Limb (tissue), 2 donors: ENCODE results near the gene UQCC2.

Source experiments
- DNase-seq, 2 donors: peaks; one replicate each; pipeline ENCODE4 v3.0.0-alpha.2; 2016; ENCODE audit errors: extremely low spot score in 2 of 2

Gene UQCC2

DNA sequence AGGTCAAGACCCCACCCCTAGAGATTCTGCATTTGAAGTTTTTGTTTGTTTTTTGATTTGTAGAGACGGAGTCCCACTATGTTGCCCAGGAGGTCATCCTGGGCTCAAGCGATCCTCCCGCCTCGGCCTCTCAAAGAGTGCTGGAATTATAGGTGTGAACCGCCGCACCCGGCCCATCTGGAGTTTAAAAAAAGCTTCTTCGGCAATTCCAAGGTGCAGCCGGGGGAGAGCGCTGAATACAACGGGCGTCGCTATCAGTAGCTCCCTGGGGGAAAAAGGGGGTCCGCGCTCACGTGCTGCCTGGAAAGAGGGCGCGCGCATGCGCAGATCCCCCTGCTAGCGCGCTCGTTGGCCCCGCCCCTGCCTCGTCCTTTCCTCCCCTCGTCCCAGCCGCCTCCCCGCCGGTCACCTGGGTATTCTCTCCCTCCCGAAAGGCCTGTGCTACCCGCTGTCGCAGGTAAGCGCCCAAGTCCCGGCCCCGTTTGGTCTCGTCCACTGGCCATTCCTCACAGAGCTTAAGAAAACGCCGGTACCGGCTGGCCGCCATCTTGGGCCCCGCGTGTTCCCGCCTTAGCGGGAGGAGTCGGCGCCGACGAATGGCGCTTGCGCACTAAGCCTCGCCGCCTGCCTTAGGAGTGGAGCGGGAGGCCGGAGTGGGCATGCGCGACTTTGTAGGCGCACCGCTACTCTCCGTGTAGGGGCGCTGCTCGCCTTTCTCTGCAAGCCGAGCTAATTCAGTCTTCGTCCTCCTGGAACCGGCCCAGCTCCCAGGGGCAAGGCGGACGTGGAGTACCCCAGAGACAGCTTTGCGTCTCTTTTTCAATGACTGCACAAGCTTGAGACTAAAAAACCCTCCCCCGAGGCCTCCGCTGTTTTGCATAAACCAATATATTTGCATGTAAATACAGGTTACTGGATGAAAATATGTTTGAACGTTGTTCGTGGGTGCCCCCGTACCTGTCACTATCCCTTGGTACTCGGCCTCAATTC, at the start of gene UQCC2:
Gene UQCC2, minus strand, starts transcription at position 561 of the 990 bp plus-strand sequence. Its CDS starts 14 bp downstream, at position 547.
- DNase-seq, result peak; percentile 97 to 98

DNA sequence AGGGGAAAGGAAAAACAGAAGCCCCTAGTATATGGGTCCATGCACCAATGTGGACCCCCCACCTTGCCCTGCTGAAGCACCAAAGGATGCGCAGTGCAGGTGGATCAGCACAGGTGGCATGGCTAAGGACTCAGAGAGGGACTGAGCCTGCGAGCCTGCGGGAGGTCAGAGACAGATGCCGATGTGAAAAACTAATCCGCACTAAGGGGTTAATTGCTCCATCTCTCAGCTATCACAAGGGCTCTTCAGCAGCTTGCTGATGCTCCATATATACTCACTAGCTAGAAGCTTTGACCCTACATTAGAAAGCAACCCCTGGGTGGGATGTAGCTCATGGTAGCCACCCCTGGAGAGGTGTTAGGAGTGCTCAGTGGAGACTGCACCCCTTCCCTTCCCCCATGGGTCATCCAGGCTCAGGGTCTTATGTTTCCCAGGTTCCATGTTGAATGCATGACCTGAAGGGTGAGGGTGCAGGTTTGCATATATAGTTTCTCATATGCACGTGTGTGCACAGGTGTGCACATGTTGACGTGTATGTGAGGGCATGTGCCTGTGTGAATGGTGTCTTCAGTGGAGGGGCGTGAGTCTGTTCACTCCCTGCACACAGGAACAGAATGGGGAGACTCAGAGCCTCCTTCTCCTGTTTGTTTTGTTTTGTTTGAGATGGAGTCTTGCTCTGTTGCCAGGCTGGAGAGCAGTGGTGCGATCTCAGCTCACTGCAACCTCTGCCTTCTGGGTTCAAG, 48.6 kb upstream of the UQCC2 start:
- no peak for DNase-seq

DNA sequence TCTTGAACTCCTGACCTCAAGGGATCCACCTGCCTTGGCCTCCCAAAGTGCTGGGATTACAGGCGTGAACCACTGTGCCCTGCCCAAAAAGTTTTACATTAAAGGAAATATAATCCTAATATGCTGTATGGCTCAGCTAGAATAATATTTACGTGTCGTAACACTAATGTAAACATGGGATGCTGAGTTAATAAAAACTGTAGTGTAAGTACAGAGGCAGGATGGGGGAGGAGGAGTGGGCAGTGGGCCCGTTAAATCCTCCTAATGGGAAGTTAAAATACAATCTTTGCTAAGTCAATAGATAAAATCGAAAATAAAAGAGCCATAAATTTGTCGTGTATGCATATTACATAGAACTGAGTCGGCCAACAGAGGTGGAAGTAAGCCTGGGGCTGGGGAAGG, 47.3 kb upstream of the UQCC2 start:
- no peak for DNase-seq

DNA sequence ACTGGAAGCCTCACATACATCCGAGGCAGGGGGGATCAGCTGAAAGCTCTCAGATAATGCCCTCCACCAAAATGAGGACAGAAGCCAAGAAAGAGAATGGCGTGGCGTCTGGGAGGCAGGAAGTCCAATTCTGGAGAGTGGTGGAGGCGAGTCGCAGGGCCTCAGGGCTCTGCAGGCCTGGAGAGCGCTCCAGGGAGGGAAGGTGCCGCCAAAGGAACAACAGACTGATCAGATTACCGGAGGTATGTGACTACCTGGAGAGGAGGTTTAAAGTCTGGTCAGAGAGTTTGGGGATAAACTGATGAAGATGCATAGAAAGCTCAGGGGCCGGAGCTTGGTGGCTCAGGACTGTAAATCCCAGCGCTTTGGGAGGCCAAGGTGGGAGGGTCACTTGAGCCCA, 46.4 kb upstream of the UQCC2 start:
- DNase-seq, result no peak

DNA sequence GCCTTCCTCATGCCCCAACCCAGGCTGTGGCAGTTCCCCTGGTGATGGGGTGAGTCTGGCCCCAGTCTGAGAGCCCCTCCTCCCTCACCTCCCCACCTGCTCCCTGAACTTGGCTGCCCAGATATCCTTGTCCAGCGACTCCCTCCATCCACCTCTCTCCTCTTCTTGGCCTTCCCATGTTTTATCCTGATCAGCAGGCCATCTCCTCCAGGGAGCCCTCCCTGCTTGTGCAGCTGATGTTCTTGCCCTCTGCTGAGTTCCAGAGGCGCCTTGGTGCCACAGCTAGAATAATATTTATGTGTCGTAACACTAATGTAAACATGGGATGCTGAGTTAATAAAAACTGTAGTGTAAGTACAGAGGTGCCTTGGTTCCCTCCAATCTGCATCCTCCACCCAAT, 45.6 kb upstream of the UQCC2 start:
- no peak for DNase-seq

GRCh38 chr6:33756211-33756954, 44.9 kb upstream of the UQCC2 start:
- no peak for DNase-seq

DNA sequence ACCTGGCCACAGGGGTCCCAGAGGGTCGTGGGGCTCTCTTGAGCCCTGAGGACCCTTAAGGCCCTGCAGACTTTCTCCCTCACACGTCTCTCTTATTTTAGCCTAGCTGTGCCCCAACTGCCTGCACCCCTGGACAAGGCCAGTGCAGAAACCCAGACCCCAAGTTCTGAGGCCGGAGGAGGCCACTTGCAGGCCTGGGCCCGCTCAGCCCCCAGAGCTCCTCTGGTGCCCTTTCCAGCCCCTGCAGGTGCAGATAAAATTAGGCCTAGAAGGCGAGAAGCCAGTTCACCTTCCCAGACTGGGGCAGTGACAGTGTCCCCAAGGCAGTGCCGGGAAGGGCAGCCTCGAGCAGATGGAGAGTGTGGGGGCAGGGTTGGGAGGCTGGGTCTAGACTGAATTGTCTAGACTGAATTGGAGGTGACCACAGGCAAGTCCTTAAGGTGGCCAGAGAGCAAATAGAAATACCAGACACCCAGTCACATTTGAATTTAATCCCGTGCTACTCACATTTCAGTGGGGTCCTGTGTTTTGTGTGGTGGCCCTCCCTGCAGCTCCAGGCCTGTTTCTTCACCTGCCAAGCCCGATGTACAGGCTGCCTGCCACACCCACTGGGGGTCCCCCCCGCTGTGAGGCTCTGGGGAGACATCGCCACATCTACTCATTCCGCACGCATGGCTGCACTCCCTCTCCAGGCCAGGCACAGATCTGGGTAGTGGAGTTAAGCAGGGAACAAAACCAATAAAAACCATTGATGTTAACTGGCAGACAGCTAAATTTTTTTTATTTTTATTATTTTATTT, 43.8 kb upstream of the UQCC2 start:
- no peak for DNase-seq

- DNase-seq, result no peak
Measured at GRCh38 chr6:33754222-33754621, 42.7 kb upstream of the UQCC2 start.

GRCh38 chr6:33752646-33753015, 41.1 kb upstream of the UQCC2 start:
- no peak for DNase-seq

DNA sequence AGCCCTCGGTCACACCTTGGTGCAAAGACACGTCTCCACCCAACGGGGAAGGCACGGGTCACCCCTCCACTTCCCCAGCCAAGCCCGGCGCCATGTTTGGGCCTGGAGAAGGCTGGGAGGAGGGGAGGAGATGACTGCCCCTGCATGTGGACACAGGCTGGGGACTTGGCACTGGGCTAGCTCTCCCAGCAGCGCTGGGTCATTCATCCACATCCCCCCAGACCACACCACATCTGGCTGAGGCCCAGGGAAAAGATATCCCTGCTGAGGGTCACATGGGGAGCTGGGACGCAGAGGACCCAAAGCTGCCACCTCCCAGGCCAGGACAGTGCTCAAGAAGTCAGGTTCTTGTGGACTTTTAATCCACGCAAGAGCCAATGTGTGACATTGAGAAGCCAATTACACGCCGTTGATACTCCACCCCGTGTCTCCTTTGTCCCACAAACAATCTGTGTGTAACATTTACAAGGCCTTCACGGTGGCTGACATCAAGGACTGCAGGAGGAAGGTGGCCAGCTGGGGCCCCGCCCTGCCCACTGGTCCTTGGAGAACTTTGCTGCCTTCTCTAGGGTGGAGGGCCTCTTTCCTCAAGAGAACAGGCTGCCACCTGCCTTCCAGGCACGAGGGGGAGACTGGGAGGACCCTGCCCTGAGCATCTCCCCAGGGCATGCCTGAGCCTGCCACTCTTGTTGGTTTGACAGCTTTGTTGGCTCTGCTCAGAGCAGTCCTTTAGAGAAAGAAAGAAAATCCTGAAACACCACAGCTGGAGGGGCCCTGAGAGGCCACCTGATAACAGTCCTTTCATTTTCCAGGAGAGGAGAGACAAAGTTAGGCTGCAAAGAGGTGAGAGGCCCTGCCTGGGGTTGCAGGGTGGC, 40.5 kb upstream of the UQCC2 start:
- DNase-seq, result no peak

GRCh38 chr6:33750244-33750991, 38.9 kb upstream of the UQCC2 start:
- no peak for DNase-seq

DNA sequence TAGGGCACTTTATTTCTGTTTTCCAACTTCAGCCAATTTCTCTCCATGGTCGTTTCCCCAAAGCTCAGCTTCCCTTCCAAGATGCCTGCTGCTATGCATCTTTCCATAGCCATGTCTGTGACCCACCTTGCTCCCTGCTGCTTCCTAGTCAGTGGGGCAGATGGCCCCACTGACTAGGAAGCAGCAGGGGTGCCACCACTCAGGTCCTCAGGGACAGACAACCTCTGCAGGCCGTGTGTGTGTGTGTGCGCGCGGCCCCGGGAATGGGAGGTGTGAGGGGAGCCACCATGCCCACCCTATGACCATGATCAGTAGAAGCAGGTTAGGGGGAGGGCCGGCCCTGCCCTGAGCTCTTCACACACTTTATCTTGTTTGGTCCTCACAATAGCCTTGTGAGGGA, 37.9 kb upstream of the UQCC2 start:
- no peak for DNase-seq

DNA sequence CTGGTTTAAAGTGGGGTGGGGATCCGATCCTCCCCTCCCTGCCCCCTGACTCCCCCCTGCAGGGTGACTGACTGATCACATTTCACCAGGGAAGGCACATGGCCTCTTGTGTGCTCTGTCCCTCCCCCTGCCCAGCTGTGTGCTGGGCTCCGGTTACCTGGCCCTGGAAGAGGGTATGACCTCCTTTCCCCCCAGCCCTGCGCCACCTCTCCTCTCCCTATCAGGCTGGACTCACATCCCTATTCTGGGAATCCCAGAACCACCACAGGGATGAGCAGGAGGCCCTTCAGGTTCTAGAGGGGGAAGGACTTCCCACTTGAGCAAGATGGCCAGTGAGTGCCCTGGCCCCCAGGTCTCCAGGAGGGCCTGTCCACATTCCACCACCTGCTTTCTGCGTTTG, 37.3 kb upstream of the UQCC2 start:
- no peak for DNase-seq

GRCh38 chr6:33747823-33748222, 36.3 kb upstream of the UQCC2 start:
- DNase-seq, result no peak

- no peak for DNase-seq
Measured at GRCh38 chr6:33746651-33747100, 35.2 kb upstream of the UQCC2 start, which contains the start of gene IP6K3. IP6K3 (minus strand) TSS chr6:33746905; CDS start chr6:33735476, 11,429 bp downstream.

- peak in 1 of 2 donors; percentile 63 for DNase-seq
Measured at GRCh38 chr6:33746036-33746600, 34.6 kb upstream of the UQCC2 start.

GRCh38 chr6:33745548-33745947, 34.0 kb upstream of the UQCC2 start:
- DNase-seq, result no peak

DNA sequence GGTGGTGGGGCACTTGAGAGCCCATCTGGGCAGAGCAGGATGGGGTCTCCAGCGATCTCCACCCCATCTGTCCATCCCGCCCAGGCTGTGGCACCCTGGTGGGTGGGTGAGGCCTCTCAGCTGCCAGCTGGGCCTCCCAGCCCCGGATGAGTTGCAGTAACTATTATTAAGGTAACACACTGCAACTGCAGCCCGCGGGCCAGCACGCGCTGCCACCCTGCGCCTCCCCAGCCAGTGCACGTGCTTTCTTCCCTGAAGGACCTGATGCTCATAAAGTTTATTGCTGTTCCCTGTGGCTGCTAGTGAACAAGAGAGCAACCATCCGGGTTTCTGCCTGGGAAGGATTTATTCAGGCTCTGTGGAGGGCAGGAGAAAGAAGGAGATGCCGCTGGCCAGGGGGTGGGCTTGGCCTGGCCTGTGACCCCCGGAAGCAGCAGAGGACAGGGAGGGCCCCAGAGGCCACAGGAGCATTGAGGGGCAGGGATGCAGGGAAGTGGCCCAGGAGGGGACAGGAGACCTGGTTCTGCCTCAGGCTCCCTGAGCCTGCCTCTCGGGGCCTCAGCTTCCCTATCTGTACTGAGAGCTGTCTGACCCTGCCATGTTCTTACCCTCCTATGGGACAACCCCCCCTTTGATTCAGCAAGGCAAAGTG, 33.5 kb upstream of the UQCC2 start:
- peak in 1 of 2 donors; percentile 52 for DNase-seq
